Stimulated activated CD8-positive, alpha-beta memory T cell treated with anti-CD3 and anti-CD28 coated beads, Interleukin-4, amount 100 ng/mL, for 24 hours (primary cell): ENCODE results near the gene COL18A1.

ENCODE experiments used
- DNase-seq: peaks from one replicate; pipeline ENCODE4 v3.0.0-alpha.2; 2020; ENCODE audit warnings: low read depth

Gene COL18A1

DNA sequence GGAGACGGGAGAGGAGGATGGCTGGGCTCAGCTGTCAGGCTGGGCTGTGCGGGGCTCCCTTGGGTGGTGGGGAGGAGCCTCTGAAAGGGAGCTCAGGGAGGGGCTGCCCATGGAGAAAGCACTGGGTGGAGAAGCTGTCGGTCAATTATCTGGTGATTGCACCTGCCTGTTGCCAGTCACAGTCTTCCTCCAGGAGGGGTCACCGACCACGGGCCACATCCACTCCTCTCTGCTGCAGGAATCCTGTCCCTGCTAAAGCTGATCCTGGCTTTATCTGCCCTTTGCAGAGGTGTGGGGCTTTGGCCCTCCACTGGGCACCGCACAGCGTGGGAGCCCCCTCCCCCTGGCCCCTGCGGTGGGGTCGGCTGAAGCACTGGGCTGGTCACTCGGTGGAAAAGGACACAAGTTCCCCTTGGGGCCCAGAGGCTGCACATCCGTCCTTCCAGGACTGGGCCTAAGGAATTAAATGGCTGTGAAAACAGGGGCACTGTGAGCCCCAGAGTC, 21.8 kb upstream of the COL18A1 start:
- DNase-seq = no peak

DNA sequence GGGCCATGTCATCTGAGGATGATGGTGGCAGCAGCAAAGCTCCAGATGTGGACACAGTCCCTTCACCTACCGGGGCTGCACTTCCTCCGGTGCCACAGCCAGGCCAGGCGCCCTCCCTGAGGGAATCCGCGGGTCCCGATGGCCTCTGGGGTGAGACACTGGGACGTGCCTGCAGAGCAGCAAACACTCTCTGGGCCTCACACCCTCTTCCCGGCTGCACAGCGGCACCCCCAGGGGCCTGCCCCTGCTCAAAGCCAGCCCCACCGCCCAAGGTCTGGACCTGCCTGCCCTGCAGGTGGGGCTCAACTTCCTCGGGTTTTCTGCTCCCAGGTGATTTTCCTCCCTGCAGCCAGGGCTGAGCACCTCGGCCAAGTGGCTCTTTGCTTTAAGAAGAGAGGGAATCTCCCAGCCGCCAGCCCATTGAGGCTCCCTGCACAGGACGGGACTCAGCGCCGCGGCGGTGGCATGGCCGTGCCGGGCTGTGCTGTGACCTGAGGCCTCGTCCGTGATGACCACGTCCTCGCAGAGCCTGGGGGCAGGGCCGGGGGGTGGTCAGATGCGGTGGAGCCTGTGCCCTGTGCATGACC, 21.3 kb upstream of the COL18A1 start:
- DNase-seq = no peak

DNA sequence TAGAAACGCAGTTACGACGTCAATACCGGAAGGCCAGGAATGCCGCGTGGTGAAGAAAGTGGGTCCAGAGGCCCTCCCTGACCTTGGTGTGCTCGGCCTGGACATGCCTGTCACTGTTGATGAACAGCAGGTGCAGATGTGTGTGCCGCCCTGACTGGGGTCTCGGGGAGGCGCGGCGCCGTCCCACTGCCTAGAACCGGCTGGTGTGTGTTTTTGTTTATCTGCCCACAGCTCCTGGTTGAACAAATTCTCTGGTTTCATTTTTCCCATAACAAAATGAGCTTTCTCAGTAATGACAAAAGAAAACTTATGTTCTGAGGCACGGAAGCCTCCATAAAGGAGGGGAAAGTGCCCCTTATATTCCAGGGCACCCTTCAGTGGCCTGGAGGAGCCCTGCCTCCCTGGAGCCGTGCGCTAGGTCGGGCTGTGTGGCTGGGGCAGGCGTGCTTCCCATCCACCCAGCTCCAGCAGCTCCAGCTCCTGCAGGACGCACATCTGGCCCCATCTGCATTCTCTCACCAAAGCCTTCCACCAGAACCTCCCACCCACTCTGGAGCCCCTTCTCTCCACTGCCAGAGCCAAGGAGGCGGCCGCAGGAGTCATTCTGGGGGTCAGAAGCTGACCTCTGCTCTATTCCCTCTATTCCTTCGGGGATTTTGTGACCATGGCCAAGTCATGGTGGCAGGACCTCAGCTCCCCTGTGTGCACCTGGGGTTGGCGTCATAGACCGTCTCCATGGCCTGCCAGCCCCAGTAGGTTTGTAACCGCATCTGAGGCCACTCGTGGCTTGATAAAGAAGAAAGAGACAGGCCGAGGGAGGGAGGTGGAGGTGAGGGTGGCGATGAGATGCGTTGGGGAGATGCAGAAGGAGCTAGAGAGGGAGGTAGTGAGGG, 20.1 kb upstream of the COL18A1 start:
- DNase-seq = no peak

DNA sequence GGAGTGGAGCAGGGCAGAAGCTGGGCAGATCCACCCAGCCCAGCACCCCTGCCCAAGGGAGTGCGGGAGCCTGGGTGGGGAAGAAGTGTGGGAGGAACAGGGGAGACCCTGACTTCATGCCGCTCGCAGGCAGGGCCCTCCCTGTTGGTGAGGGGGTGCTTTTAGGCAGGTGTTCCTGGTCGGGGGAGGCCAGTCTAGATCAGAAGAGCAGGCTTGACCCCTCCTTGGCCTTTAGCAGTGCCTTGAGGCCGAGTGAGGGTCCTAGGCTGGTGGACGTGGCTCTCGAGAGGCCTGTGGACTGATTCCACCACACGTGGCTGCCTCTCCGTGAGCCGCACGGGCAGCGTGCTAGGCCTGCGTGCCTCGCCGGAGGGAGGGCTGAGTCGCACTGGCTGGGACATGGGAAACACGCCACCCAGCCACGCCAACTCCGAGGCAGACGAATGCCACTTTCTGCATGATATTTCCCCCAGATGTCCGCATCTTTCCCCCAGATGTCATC, 19.4 kb upstream of the COL18A1 start:
- no peak for DNase-seq

DNA sequence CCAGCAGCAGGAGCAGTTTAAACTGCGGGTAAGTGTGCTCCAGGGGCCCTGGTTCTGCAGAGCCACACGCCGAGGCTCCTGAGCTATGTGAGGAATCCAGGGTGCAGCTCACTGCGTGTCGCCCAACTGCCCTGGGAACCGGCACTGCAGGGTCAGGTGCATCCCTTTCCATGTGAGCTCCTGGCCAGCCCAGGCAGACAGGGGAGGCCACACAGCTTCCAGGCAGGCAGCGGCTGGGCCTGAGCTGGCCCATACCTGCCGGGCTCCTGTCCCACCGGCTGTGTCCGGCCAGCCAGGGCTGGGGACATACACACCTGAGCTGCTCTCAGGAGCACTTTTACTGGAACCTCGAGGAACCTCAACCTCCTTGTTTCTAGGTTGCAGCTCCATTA, 18.6 kb upstream of the COL18A1 start:
- no peak for DNase-seq

DNA sequence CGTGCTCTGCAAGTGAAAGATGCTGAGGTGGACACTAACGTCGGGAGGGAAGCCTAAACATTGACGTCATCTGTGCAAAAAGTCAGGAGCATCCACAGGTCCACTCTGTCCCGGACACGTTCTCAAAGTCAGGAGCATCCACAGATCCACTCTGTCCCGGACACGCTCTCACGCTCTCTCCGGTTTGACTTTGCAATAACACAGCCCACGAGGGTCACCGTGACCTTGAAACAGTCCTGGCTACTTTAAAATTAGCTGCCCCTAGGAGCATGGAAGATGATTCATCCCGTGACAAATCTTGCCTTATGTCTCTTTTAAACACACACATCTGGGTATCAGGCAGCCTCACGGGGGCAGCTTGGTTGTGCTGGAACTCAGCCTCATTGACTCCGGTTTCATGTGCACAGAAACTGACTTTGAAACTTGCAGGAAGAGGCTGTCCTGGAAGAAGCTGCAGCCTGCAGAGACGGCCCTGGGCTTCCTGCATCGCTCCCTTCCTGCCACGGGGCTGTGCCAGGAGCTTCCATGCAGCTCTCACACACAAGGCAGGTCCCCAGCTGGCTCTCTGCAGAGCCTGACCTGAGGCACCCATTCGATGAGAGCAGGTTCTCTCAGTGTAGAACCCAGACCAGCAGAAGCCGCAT, 18.1 kb upstream of the COL18A1 start:
- no peak for DNase-seq

DNA sequence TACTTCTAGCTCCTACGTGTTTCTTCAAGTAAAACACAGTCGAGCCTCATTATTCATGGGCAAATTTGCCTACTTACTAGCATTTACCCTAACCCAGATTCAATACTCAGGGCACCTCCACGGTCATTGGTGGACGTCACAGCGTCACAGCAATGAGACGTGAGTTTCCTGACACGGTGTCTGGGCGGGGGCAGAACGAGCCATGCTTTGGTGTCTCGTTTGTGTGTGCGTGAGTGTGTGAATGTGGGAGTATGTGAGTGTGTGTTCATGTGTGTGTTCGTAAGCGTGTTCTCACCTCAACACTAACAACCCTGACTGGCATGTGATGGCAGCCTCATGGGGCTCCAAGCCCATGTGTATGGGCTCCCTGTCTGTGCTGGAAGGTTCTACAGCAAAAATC, 17.5 kb upstream of the COL18A1 start:
- no peak for DNase-seq

DNA sequence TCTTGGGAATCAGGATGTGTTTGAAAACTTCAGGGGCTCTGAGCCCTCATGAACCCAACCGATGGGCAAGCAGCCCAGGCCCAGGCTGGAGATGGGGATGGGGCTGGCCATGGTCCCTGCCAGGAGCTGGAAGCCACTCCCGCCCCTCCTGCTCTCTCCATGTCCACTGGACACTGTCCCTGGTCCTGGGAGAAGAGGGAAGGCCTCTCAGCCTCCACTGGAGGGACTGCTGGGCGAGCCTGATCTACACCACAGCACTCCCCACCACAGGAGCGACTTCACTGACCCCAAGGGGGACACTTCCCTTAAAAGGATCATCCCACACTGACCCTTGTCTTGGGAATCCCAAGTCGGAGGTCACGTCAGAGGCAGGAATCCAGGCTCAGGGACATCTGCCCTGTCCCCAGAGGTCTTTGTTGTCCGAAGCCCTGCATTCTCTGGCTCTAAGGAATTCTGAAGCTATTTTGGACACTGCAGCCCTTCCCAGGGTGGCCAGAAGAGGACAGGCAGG, 16.9 kb upstream of the COL18A1 start:
- DNase-seq = no peak

DNA sequence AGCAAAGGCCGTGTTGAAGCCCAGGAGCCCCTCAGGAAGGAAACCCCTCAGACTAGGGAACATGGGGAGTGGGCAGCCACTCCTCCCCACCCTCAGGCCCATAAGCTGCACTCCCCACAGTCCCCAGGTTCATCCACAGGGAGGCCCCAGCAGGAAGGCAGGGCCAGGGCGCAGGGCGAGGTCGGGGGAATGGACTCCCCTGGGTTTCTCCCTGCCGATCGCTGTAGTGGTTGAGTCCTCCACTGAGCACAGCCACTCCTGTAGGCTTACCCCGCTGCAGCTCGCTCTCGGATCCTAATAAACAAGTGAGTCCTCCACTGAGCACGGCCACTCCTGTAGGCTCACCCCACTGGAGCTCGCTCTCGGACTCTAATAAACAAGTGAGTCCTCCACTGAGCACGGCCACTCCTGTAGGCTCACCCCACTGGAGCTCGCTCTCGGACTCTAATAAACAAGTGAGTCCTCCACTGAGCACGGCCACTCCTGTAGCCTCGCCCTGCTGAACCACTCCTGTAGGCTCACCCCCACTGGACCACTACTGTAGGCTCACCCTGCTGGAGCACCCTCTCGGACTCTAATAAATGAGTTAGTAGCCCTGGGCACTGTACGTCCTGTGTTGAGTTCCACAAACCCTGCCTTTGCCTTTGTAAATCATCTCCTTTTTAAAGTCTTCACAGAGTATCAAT, 16.2 kb upstream of the COL18A1 start:
- DNase-seq = no peak

DNA sequence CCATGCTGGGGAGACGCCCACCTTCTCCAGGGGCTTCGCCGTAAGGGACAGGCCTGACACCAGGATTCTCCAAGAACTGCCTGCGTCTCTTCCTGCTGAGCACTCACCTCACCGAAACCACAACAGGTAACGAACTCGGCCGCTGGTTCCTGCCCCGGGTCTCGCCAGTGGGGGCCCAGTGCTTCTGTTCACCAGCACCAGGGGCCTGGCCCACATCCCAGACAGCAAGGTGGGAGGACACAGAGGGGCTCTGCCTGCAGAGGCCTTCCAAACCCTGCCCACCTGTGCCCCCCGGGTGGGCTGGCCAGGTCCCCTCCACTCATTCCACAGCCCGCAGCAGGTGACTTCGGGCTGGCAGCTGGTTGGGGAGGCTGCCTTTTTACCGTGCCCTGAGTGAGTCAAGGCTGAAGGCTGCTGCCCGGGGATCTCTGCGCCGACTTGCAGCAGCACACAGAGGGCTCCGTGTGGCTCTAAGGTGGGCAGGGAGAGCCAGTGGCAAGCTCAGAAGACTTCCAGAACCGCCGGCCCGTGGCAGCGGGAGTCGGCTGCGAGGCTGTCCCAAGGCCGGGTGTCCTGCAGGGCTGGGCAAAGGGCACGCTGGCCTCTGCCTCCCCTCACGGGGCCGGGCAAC, 14.7 kb upstream of the COL18A1 start:
- DNase-seq = no peak

DNA sequence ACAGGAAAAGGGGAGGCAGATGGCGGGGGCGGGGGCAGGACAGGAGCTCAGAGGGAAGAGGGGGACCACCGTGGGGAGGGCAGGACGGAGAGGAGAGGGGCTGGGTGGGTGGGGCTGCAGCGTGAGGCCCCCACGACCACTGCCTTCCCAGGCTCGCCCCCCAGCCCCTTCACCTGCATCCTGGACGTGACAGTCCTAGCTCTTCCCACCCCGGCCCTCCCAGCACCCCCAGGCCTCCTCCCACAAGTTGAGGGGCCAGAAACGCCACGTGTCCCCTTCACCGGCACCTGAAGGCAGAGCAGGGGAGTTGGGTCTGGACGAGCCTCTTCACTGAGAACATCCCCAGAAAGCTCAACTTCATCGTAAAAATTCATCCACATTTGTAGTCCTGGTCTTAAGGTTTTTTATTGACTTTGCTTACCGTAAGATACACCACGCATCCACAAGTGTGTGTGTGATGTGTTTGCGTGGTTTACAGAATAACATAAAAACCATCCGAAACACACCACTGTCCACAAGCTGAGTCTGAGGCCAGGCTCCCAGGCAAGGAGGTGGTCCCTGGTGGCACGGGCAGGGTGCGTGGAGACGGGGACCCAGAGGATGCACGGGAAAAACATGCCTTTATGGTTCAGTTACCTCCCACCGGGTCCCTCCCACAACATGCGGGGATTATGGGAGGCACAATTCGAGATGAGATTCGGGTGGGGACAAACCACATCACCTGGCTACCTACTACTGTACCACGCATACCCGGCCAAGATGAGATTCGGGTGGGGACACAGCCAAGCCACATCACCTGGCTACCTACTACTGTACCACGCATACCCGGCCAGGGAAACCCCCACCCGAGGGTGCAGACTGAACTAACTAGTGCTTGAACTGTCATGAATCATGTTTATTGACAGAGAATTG, 13.9 kb upstream of the COL18A1 start:
- DNase-seq = no peak

DNA sequence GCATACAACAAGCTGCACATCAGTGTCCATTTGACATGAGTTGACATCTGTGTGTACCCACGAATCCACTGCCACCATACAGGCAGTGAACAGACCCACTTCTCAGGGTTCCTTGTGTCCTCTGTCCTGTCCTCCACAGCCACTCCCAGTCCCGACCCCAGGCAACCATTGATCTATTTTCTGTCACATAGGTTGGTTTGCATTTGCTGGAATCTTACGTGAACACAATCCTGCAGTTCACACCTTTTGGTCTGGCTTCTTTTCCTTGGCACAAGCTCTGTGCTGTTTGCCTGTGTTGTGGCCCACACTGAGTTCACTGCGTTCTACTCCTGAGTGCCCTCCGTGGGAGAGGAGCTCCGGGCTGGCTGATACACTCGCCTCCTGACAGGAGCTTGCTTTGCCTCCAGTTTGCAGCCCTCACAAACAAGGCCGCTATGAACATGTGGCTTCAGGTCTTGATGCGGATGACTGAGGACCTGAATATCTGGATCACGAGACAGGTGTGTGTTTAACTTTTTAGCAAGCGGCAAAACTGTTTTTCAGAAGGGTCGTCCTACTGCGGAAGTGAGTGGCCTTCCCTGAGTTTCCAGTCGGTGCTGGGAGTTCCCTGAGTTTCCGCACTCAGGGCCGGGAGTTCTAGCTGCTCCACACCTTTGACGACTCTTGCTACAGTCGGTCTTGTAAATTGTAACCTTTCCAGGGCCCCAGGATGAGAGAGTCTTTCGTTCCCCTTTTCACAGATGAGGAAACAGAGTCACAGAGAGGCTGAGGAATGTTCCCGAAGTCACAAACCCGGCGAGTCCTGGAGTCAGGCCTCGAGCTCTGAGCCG, 13.0 kb upstream of the COL18A1 start:
- no peak for DNase-seq

DNA sequence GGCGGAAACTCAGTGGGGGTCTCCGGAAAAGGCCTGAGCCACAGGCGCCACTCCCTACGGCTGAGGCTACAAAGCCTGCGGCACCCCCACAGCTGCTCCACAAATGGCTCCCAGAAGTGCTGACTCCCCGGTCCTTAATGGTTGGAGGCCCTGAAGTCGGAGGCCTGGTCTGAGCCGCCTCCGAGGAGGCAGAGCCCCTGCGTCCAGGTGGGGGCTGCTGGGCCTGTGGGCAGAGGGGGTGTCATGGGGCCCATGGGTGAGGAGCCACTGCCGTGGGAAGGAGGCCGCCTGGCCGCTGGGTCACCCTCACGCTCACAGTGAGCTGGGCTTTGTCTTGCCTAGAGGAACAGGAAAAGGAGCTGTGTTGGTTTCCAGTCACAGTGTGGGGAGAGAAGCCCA, 12.4 kb upstream of the COL18A1 start:
- no peak for DNase-seq

DNA sequence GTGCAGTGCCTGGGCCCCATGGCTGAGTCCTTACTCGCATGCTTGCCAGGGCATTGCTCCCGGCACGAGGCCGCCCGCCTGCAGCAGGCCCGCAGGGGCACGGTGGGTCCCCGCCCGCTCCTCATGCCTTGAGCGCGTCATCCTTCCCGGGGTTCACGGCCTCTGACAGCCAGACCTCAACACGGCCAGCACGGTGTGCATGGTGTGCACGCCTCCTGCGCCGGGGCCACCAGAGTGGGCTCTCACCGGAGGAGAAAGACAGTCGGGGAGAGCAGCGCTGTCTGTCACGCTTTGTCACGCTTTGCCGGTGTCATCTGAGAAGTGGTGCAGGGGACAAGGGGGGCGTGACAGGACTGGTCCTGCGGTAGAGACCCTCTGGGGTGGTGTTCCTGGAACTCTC, 11.9 kb upstream of the COL18A1 start:
- DNase-seq = no peak

DNA sequence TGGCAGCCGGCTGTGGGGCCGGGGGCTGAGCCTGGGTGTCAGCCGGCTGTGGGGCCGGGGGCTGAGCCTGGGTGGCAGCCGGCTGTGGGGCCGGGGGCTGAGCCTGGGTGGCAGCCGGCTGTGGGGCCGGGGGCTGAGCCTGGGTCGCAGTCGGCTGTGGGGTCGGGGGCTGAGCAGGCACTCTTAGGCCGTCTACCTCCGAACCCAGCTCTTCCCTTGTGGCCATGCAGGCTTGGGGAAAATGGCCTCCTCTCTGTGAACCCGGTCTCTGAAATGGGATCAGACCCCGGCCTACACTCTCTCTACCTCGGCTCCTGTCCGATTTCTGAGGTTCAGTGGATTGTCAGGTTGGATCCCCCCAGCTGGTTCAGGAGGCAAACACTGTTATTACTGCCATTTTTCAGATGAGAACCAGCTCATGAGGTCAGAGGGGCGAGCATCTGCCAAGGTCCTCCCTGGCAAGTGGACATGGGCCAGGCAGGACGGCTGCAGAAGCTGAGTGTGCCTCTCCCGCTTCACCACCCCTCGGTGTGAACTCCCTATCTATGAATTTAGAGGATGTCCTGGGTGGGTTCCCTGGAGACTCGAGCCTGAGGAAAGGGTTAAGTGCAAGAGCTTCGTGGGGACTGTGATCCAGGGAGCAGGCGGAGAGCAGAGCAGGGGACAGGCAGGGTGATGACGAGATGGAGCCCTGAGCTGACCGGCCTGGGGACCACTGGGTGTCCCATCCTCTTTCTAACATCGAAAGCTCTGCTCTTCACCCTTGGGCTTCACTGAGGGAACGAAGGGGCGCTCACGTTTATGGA, 10.9 kb upstream of the COL18A1 start:
- DNase-seq = no peak

DNA sequence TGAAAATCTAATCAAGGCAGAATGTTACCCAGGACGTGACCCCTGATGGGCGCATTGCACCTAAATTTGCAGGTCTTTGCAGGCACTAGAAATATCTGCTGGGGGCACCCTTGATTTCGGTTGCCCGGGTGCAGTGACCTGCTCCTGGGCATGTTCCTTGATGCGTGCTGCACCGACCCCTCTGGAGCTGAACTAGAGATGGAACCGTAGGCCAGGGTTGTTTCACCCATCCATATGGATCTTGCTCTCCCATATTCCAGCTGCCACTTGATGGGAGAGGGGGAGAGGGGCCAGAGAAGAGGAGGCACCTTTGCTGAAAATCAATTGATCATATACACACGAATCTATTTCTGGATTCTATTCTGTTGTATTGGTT, 8.4 kb upstream of the COL18A1 start:
- no peak for DNase-seq

DNA sequence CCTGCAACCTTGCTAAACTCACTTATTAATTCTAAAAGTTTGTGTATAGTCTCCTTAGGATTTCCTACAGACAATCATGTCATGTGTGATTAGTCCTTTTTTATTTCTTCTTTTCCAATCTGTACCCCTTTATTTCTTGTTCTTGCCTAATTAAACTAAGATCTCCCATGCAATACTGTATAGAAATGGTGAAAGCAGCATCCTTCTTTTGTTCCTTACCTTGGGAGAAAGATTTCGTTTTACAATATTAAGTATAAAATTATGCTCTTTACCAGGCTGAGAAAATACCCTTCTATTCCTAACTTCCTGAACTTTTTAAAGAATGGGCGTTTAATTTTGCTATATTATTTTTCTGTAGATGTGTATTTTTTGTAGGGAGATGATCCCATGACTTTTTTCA, 7.6 kb upstream of the COL18A1 start:
- DNase-seq = no peak

DNA sequence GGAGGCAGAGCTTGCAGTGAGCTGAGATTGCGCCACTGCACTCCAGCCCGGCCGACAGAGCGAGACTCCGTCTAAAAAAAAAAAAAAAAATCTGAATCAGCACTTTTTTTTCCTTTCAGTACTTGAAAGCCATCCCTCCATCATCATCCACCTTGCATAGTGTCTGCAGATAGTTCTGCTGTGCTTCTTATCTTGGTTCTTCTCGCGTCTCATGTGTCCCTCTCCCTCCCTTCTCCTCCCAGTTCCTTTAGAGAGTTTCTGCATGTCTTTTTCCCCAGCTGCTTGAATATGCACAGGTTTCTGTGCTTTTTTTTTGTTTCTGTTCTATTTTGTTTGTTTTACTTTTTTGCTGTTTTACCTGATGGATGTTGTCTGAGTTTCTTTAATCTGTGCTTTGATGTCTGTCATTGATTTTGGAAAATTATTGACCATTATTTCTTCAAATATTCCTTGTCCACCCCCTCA, 3.9 kb upstream of the COL18A1 start:
- DNase-seq = no peak
